Ascending aorta (tissue), 2 donors: Measurements from ENCODE around the gene SYDE1. TPM values are rescaled to one million over a fixed set of nuclear protein-coding genes. Genes with fewer than 3 reads are reported as not detected.
A peak's percentile ranks its signal among the peaks of the same experiment; 100 is the strongest.
"Not testable (repeated sequence)": the region's sequence is repeated elsewhere in the genome, so short reads cannot be mapped to it uniquely, and the experiment has no call there.

Experiments
- DNase-seq, 2 donors: peaks; one replicate each; pipeline ENCODE4 v3.0.0-alpha.2; 2019; ENCODE audit warnings: low spot score in 2 of 2
- H3K27ac ChIP-seq, 2 donors: fragments of 200-600 bp; sonication (generic); one replicate each; pipeline ENCODE4 v1.5.1; 2016 to 2017; ENCODE audit warnings: mild to moderate bottlenecking in 1 of 2
- H3K27me3 ChIP-seq: fragments of 200-600 bp; sonication (generic); one replicate; pipeline ENCODE4 v1.5.1; 2017
- H3K36me3 ChIP-seq, 2 donors: fragments of 200-600 bp; sonication (generic); one replicate each; pipeline ENCODE4 v1.5.1; 2016
- H3K4me1 ChIP-seq, 2 donors: fragments of 200-600 bp; sonication (generic); one replicate each; pipeline ENCODE4 v1.5.1; 2016 to 2017; ENCODE audit warnings: mild to moderate bottlenecking in 1 of 2
- H3K4me3 ChIP-seq, 2 donors: fragments of 200-600 bp; sonication (generic); one replicate each; pipeline ENCODE4 v1.5.1; 2016 to 2017; ENCODE audit warnings: mild to moderate bottlenecking in 1 of 2
- H3K9me3 ChIP-seq, 2 donors: fragments of 200-600 bp; sonication (generic); one replicate each; pipeline ENCODE4 v1.5.1; 2016
- CTCF ChIP-seq, 3 experiments: fragments of 200-600 bp in 2 of 3; fragments of 450-650 bp in 1 of 3; sonication (generic) in 2 of 3; IDR thresholded peaks; one replicate each; pipeline ENCODE4 v1.5.1; 2016 to 2019; ENCODE audit warnings: antibody characterized with exemption in 3 of 3, mild to moderate bottlenecking in 1 of 3, moderate library complexity in 1 of 3
- intact Hi-C: fragments of 100-400 bp; cut with DNase I; formaldehyde crosslinking; loops from one replicate; pipeline ENCODE4 v1.15.1; 2023
- total RNA-seq: library from RNA; depleted of rRNA; stranded (reverse); fragments of >200 nt; gene quantifications from one replicate; pipeline ENCODE4 v1.1.0, GENCODE V29; 2016

SYDE1 gene
- total RNA-seq, 1 donor from 2014 or later: 104 TPM

DNA sequence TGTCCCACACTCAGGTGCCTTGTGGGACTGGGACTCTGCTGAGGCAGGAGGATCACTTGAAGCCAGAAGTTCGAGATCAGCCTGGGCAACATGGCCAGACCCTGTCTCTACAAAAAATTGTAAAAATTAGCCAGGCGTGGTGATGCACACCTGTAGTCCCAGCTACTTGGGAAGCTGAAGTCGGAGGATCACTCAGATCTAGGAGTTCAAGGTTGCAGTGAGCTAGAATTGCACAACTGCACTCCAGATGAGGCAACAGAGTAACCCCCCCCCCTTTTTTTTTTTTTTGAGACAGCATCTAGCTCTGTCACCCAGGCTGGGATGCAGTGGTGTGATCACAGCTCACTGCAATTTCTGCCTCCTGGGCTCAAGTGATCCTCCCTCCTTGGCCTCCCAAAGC lies 11.0 kb upstream of the SYDE1 start:
- Histone ChIP-seq H3K36me3 (no peaks in the 10 kb centered on the region), H3K9me3 (no peaks in the 10 kb centered on the region), H3K27me3 (no peaks in the 10 kb centered on the region), H3K27ac (no peak overlapping the region), H3K4me1 (no peaks in the 10 kb centered on the region), H3K4me3 (no peak overlapping the region)
- intact Hi-C loops: no loop called here
- DNase-seq: no peak
- TF ChIP-seq CTCF (IDR thresholded peaks at IDR 0.05): no peak

DNA sequence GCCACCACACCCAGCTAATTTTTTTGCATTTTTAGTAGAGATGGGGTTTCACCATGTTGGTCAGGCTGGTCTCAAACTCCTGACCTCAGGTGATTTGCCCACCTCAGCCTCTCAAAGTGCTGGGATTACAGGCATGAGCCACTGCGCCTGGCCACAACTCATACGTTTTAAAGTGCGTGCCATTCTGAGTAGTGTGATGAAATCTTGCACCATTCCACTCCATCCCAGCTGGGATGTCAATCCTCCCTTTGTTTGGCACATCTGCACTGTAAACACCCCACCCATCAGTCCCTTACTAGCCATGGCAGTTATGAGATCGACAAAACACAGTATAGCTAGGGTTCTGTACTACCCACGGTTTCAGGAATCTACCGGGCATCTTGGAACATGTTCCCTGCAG lies 9.2 kb upstream of the SYDE1 start:
- H3K27me3 ChIP-seq, H3K36me3 ChIP-seq, DNase-seq, intact Hi-C loops, H3K4me3 ChIP-seq, H3K9me3 ChIP-seq, H3K4me1 ChIP-seq, H3K27ac ChIP-seq: not testable (repeated sequence)

DNA sequence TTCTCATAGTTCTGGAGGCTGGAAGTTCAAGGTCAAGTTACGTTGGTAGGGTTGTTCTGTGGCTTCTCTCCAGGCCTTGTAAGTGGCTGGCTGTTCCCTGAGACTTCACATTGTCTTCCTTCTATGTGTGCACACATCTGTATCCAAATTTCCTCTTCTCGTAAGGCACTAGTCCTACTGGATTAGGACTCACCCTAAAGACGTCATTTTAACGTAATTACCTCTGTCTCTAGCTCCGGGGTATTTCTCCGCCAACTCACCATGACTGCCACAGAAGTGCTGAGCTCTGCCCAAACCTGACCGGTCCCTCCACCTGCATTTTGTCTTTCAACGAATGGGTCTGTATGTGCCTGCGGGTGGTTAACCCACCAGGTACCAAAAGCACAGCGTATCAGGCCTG lies 8.7 kb upstream of the SYDE1 start:
- H3K4me1 ChIP-seq: no peaks in the 10 kb centered on the region
- H3K27me3 ChIP-seq: no peaks in the 10 kb centered on the region
- intact Hi-C loops: no loop called here
- H3K36me3 ChIP-seq: no peaks in the 10 kb centered on the region
- H3K9me3 ChIP-seq: peaks cover 0 to 3% of the 10 kb centered on the region in 2 donors
- DNase-seq: no peak
- TF ChIP-seq CTCF (IDR thresholded peaks at IDR 0.05): no peak
- H3K27ac ChIP-seq: no peak overlapping the region
- no peak overlapping the region for H3K4me3 ChIP-seq

GRCh38 chr19:15099017-15099582 lies 8.1 kb upstream of the SYDE1 start:
- no peaks in the 10 kb centered on the region for H3K27me3 ChIP-seq
- TF ChIP-seq CTCF (IDR thresholded peaks at IDR 0.05): no peak
- intact Hi-C loops: no loop called here

GRCh38 chr19:15101479-15102082 lies 5.6 kb upstream of the SYDE1 start:
- peak in 2 of 3 experiments; percentile 45 to 54 for TF ChIP-seq CTCF (IDR thresholded peaks at IDR 0.05)
- no peak overlapping the region for H3K27ac ChIP-seq
- H3K4me3 ChIP-seq: no peak overlapping the region
- H3K27me3 ChIP-seq: no peaks in the 10 kb centered on the region
- H3K36me3 ChIP-seq: no peaks in the 10 kb centered on the region
- H3K4me1 ChIP-seq: peaks cover 0 to 1% of the 10 kb centered on the region in 2 donors
- intact Hi-C loops: no loop called here
- DNase-seq: no peak
- peaks cover 0 to 17% of the 10 kb centered on the region in 2 donors for H3K9me3 ChIP-seq

More at GRCh38 chr19:15099017-15099582, 8.1 kb upstream of the SYDE1 start:
- no peak for DNase-seq
- Histone ChIP-seq H3K4me1 (no peaks in the 10 kb centered on the region), H3K4me3 (no peak overlapping the region), H3K36me3 (no peaks in the 10 kb centered on the region), H3K27ac (no peak overlapping the region), H3K9me3 (peaks cover 0 to 9% of the 10 kb centered on the region in 2 donors)

GRCh38 chr19:15104003-15104402 lies 3.2 kb upstream of the SYDE1 start:
- Histone ChIP-seq H3K4me3 (no peak overlapping the region), H3K4me1 (peaks cover 4 to 8% of the 10 kb centered on the region in 2 donors), H3K27ac (no peak overlapping the region), H3K27me3 (no peaks in the 10 kb centered on the region), H3K36me3 (peaks cover 0 to 1% of the 10 kb centered on the region in 2 donors), H3K9me3 (peaks cover 0 to 17% of the 10 kb centered on the region in 2 donors)
- intact Hi-C loops: no loop called here
- DNase-seq: no peak
- no peak for TF ChIP-seq CTCF (IDR thresholded peaks at IDR 0.05)
